Right lung (tissue), 5 donors: Measurements from ENCODE around the gene AGMO. TPM values are rescaled to one million over a fixed set of nuclear protein-coding genes. Genes with fewer than 3 reads are reported as not detected.

Source experiments
- DNase-seq, 2 donors: peaks; one replicate each; pipeline ENCODE4 v3.0.0-alpha.2; 2013
- polyA plus RNA-seq, 5 donors: library from polyadenylated mRNA; unstranded; fragments of 120-200 nt; gene quantifications; one replicate each; pipeline versions ENCODE4 v1.2.1 to v1.2.3, GENCODE V29; 2013; ENCODE audit warnings: inconsistent platforms in 1 of 5, low replicate concordance in 1 of 5; ENCODE audit not compliant: insufficient read length in 5 of 5, insufficient read depth in 1 of 5

AGMO gene
- polyA plus RNA-seq, 5 donors = 0.36 to 0.79 (median 0.69) TPM

DNA sequence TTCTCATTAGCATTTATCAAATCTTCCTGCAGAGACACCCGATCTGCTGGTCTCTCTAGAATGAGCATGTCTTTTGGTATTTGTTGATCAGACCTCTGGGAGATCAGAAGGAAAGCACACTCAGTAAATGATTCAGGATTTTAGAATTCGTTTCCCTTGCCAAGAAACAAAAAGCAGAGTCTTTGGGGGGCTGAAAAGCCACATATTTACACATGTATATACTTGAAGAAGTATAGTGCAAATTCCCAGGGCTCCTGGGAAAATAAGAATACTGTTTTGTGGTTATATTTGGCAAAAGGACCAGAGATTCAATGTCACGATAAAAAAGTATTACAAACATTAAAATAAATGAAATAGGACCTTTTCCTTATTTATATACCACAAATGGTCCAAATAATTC is 100.2 kb downstream of the AGMO start:
- no peak for DNase-seq

GRCh38 chr7:15459018-15459615 is 102.7 kb downstream of the AGMO start:
- no peak for DNase-seq

- DNase-seq = no peak
Observed at GRCh38 chr7:15457990-15458955, 103.5 kb downstream of the AGMO start.

DNA sequence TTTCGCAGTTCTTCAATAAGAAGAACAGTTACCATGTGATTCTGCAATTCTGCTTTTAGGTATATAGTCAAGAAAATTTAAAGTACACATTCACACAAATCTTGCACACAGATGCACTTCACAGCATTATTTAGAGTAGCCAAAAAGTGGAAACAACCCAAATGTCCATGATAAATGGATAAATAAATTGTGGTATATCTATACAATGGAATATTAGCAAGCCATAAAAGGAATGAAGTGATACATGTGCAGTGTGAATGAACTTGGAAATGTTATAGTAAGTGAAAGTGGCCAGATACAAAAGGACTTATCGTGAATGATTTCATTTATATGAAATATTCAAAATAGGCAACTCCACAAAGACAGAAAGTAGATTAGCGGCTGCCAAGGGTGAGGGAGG is 109.1 kb downstream of the AGMO start:
- DNase-seq = no peak

DNA sequence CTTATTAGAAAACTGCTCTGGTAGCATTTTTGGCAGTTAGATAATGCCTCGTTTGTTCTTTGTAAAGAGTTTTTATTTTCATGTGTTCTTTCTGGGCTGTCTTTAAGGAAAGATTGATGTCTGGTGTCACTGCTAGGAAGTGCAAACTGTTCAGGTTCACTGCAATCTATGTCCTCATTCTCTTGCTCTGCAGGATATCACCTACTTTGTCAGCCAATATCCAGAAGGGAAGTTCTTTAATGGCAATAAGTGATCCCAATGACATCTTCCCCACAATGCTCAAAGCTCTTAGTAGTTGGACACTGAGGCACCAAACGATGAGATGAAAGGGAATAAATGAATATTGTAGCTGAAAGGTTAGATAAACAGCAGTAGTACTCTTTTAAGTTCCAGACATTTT is 115.1 kb downstream of the AGMO start:
- no peak for DNase-seq

DNA sequence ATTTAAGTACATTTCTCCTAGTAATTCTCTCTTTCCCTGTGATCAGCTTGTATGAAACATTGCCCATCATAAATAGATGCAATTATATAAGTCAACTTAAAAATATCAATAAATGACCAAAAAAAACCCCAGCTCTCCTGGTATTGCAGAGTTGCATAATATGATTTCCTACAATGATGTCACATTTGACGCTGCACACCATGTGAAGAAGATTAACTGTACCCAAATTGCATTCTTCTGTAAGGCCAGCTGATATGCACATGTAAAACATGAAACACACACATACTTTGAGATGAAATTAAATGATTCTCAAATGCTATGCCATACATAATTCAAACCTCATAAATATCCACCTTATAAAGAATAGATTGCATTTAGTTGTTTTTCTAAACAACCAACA is 115.5 kb downstream of the AGMO start:
- DNase-seq = no peak

DNA sequence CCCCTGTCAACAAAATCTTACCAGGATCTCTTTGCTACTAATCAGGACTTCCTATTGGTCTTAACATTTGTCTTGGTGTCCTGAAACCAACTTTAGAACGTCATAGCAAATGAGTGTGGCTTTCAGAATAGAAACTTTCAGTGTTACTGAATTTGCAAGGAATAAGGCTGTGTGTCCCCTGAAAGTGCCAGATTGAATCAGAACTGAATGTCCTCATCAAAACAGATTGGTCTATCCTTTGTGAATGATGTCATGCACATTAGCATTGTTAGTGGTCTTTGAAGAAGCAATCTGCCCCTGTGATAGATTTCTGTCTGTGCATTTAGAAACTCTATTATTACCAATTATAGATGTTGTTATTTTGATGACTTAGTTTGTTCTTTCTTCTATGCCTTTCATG is 119.9 kb downstream of the AGMO start:
- no peak for DNase-seq

GRCh38 chr7:15440482-15440881 is 121.3 kb downstream of the AGMO start:
- DNase-seq = no peak

DNA sequence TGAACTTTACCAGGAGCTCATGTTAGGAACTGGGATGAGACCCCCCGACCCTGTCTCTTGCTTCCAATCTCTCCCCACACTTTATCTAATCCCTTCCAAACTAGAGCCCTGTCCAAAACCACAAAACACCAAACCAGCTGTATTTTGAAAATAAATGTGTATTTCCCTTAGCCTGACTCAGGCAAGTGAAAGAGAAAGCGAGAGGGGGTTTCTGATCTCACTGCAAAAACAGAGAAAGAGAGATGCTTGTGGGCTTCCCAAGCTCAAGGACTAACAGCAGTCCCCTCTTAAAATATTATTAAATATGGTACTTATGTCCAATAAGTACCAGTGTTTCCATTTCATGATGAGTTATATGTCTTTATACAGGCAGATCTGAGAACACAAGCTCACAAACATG is 122.0 kb downstream of the AGMO start:
- no peak for DNase-seq

DNA sequence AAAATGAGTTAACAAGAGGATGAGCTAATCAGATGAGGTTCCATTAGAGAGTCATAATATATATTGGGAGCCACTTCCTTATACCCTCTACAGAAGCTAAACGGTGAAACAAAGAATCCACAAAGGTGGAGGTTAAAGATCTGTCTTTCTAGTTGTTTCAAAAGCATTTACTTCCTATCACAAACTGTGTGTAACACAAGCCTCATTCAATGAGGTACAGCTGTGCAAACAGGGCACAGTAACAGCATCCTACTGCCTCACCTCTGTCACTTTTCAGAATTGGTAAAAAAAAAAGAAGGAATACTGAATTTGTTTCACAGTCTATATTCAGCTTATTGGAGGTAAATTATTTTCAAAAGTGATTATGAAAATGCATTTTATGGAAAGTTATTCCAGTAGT is 128.7 kb downstream of the AGMO start:
- DNase-seq = no peak

DNA sequence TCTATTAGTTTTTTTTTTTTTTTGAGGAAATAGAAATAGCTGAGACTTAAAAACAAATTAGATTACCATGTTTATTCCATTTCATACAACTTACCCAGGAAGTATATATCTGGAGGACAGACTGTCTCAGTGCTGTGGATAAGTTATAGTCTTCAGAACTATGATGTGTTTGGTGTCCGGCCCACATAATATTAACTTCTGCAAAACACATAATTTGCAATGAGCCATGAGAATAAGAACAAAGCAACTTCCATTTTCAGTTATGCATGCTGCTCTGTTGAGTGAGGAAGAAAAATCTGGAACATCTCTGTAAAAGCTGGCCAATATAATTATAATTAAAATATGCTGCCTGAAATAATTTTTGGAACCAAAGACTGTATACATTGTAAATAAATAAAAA is 130.9 kb downstream of the AGMO start:
- peak; percentile 43 to 51 for DNase-seq

- DNase-seq = no peak
Observed at GRCh38 chr7:15430191-15430590, 131.6 kb downstream of the AGMO start.

GRCh38 chr7:15424468-15424867 is 137.3 kb downstream of the AGMO start:
- no peak for DNase-seq

- no peak for DNase-seq
Observed at GRCh38 chr7:15419596-15419995, 142.2 kb downstream of the AGMO start.

DNA sequence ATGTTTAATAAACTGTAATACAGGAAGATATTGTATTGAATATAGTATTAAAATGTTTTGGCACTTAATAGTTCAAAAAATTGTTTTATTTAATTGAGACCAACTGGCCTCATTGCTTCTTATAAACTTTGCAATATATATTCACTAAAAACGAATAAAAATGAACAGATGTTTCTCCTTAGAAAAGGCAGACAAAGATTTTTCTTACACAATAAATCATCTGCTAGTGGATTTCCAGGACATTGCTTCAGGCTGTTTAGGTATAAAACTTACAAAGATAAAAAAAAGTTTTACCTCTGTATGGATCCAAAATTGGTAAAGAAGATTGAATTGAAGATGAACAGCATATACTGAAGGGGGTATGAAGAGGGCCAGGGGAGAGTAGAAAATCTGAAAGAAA is 143.6 kb downstream of the AGMO start:
- DNase-seq = no peak

GRCh38 chr7:15417341-15417988 is 144.3 kb downstream of the AGMO start:
- no peak for DNase-seq

DNA sequence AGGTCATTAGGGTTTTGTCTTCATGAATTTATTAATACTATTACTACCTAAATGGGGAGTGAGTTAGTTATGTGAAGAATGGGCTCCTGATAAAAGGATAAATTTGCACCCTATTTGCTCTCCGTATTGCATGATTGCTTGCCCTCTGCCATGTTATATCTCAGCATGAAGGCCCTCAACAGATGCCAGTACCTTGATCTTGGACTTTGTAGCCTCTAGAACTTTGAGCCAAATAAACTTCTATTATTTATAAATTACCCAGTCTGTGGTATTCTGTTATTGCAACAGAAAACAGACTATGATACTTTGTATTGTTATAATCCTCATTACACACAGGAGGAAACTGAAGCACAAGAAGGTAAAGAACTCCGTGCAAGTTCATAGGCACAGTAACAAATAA is 150.8 kb downstream of the AGMO start:
- no peak for DNase-seq

DNA sequence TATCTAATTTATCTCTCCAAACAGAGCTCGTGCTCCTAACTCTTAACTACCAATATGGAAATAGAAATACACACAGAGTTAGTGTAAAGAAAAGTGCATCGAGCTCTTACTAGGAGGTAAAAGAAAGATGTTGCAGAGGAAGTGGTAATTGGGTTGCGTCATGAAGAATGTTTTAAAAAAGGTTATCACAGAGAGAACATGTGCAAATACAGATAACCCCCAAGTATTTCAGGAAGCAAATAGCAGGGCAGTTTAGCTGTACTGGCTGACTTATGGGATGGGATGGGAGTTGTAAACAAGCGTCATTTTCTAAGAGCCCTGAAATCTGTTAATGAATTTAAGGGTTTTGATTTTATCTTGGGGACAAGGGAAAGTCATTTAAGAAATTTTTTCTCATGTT is 153.9 kb downstream of the AGMO start:
- DNase-seq = no peak

GRCh38 chr7:15403751-15404150 is 158.1 kb downstream of the AGMO start:
- DNase-seq = no peak

- no peak for DNase-seq
Observed at GRCh38 chr7:15403315-15403714, 158.5 kb downstream of the AGMO start.

GRCh38 chr7:15402436-15403136 is 159.2 kb downstream of the AGMO start:
- DNase-seq = no peak

- DNase-seq = no peak
Observed at GRCh38 chr7:15400440-15400839, 161.4 kb downstream of the AGMO start.
